K562 (cell line): ENCODE measurements around the gene ASB4. TPM values are rescaled to one million over a fixed set of nuclear protein-coding genes. Genes with fewer than 3 reads are reported as not detected.

ENCODE experiments used
- ATF4 ChIP-seq: fragments of 450-650 bp; formaldehyde crosslinking; IDR thresholded peaks from 2 replicates; pipeline ENCODE4 v1.4.0; 2022; ENCODE audit warnings: mild to moderate bottlenecking, moderate library complexity
- CHD4 ChIP-seq: fragments of 200-600 bp; sonication (generic); IDR thresholded peaks from 3 replicates; pipeline ENCODE4 v1.6.1; 2012; ENCODE audit warnings: low read depth, mild to moderate bottlenecking, mixed read lengths, low read length, inconsistent platforms; ENCODE audit not compliant: insufficient read depth, insufficient replicate concordance, poor library complexity, severe bottlenecking
- ETV5 ChIP-seq: sonication (generic); formaldehyde crosslinking; IDR thresholded peaks from 2 replicates; pipeline ENCODE4 v1.4.0; 2020; ENCODE audit warnings: low read depth, mild to moderate bottlenecking, missing genetic modification reagents
- MAFF ChIP-seq: IDR thresholded peaks from 2 replicates; pipeline ENCODE4 v1.6.1; 2012; ENCODE audit warnings: low read length, improper control_type of control experiment
- NEUROD1 ChIP-seq: fragments of 150-350 bp; IDR thresholded peaks from 2 replicates; pipeline ENCODE4 v1.6.1; 2014; ENCODE audit warnings: borderline replicate concordance, low read length, low read depth; ENCODE audit not compliant: partially characterized antibody
- NKRF ChIP-seq: fragments of 450-650 bp; IDR thresholded peaks from 2 replicates; pipeline ENCODE4 v1.6.1; 2016; ENCODE audit warnings: borderline replicate concordance
- RBM14 ChIP-seq: fragments of 200-400 bp; formaldehyde crosslinking; IDR thresholded peaks from 2 replicates; pipeline ENCODE4 v1.6.1; 2018; ENCODE audit warnings: low read depth, mild to moderate bottlenecking, low read length, moderate library complexity, borderline replicate concordance; ENCODE audit not compliant: insufficient read depth
- TARDBP ChIP-seq: fragments of 450-650 bp; IDR thresholded peaks from 2 replicates; pipeline ENCODE4 v1.6.1; 2016
- U2AF1 ChIP-seq: fragments of 200-400 bp; formaldehyde crosslinking; optimal IDR thresholded peaks from 2 replicates; pipeline ENCODE3; 2017; ENCODE audit warnings: mild to moderate bottlenecking, low read depth, low read length, moderate library complexity
- ZNF444 ChIP-seq: fragments of 250-450 bp; sonication (Bioruptor Pico); IDR thresholded peaks from 2 replicates; pipeline ENCODE4 v1.4.0; 2020; ENCODE audit warnings: mild to moderate bottlenecking, moderate library complexity
- ZNF695 ChIP-seq: fragments of 450-650 bp; formaldehyde crosslinking; IDR thresholded peaks from 2 replicates; pipeline ENCODE4 v1.4.0; 2020; ENCODE audit warnings: mild to moderate bottlenecking, moderate library complexity
- ZNF79 ChIP-seq: fragments of 250-450 bp; sonication (Bioruptor Pico); IDR thresholded peaks from 2 replicates; pipeline ENCODE4 v1.4.0; 2020; ENCODE audit warnings: low read depth, mild to moderate bottlenecking, moderate library complexity
- polyA plus RNA-seq, 8 experiments: library from polyadenylated mRNA; depleted of rRNA in 4 of 8; stranded (reverse) in 5 of 8; unstranded in 3 of 8; fragments of >200 nt; fragmentation: Nextera tagmentation in 2 of 8; fragmentation: Illumina TruSeq in 1 of 8; extraction: Ambion mirVana in 2 of 8; extraction: Trizol in 1 of 8; gene quantifications; 2 replicates each; pipeline versions ENCODE4 v1.2.1 to v1.2.3, GENCODE V29; 2011 to 2014; ENCODE audit warnings: inconsistent platforms in 1 of 8, missing spikeins in 1 of 8
- total RNA-seq, 7 experiments: library from RNA; depleted of rRNA in 6 of 7; stranded (reverse); fragments of >200 nt in 6 of 7; fragmentation: Illumina TruSeq in 2 of 7; extraction: Trizol in 2 of 7; gene quantifications; 2 replicates each; pipeline versions ENCODE4 v1.2.1 to v1.2.3, GENCODE V29; 2011 to 2021; ENCODE audit warnings: low replicate concordance in 1 of 7
- TF ChIP-seq, protein P1 (sequence below), 2 experiments: fragments of 450-650 bp in 1 of 2; sonication (generic) in 1 of 2; formaldehyde crosslinking in 1 of 2; IDR thresholded peaks; 2 replicates each; pipeline versions ENCODE4 v1.7.1 to v1.9.0; 2016 to 2022; ENCODE audit warnings: inconsistent platforms in 1 of 2, mild to moderate bottlenecking in 1 of 2, missing genetic modification reagents in 1 of 2

Gene ASB4
- total and polyA plus RNA-seq, 9 of the 15 experiments (the other 6 are each of a cell fraction or from before 2014, with no cell fraction given): 0.03 to 0.07 TPM; not detected in 7

DNA sequence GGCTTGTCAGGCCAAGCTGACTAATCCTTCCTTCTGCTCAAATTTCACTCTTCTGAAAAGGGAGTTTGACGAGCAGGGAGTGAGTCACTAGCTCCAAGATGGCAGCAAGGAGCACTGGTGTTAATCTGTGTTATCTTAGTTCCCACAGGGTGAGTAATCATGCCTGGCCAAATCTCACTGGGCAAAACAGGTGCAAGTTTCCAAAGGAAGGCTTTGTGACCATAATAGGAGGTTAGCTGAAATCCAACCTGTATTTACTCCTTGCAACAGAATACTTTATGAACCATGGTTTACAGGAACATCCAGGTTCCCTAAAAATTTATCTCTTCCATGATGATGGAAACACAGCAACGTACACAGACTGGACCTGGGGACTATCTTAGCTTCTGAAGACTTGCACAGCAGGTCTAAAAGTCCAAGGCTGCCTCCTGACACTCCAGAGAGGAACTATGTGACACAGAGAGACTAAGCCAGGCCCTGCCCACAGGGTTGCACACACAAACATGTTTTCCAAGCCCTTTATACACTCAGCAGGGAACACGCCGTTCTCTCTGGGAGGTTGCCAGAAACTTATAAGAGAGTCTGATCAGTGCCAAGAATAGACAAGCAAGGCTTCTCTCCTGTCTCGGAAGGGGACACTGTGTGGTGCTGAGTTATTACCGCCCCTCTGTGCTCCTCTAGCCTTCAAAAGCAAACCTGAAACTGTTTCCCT lies 64.2 kb downstream of the ASB4 start (continued):
- TF ChIP-seq, protein P1, sequence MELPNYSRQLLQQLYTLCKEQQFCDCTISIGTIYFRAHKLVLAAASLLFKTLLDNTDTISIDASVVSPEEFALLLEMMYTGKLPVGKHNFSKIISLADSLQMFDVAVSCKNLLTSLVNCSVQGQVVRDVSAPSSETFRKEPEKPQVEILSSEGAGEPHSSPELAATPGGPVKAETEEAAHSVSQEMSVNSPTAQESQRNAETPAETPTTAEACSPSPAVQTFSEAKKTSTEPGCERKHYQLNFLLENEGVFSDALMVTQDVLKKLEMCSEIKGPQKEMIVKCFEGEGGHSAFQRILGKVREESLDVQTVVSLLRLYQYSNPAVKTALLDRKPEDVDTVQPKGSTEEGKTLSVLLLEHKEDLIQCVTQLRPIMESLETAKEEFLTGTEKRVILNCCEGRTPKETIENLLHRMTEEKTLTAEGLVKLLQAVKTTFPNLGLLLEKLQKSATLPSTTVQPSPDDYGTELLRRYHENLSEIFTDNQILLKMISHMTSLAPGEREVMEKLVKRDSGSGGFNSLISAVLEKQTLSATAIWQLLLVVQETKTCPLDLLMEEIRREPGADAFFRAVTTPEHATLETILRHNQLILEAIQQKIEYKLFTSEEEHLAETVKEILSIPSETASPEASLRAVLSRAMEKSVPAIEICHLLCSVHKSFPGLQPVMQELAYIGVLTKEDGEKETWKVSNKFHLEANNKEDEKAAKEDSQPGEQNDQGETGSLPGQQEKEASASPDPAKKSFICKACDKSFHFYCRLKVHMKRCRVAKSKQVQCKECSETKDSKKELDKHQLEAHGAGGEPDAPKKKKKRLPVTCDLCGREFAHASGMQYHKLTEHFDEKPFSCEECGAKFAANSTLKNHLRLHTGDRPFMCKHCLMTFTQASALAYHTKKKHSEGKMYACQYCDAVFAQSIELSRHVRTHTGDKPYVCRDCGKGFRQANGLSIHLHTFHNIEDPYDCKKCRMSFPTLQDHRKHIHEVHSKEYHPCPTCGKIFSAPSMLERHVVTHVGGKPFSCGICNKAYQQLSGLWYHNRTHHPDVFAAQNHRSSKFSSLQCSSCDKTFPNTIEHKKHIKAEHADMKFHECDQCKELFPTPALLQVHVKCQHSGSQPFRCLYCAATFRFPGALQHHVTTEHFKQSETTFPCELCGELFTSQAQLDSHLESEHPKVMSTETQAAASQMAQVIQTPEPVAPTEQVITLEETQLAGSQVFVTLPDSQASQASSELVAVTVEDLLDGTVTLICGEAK (IDR thresholded peaks at IDR 0.05): no peak
- TF ChIP-seq, protein P1 (CRISPR knock-in tag; IDR thresholded peaks at IDR 0.05): no peak
- no peak for TF ChIP-seq NKRF
- TF ChIP-seq TARDBP: no peak
- TF ChIP-seq RBM14: no peak
- TF ChIP-seq ATF4 (CRISPR knock-in tag): no peak
- TF ChIP-seq ZNF79 (CRISPR knock-in tag): no peak
- TF ChIP-seq ETV5 (CRISPR knock-in tag): no peak
- TF ChIP-seq ZNF695: no peak
- no peak for TF ChIP-seq CHD4
- TF ChIP-seq ZNF444: no peak
- TF ChIP-seq U2AF1: no peak
- TF ChIP-seq MAFF: no peak
- no peak for TF ChIP-seq NEUROD1
